ENCODE data around the gene INO80.
"Not testable (repeated sequence)": the region's sequence is repeated elsewhere in the genome, so short reads cannot be mapped to it uniquely, and the experiment has no call there.

INO80 gene

GRCh38 chr15:41148065-41148464 is 32.0 kb upstream of the INO80 start:
- H3K27me3 ChIP-seq (ENCODE audit: low read depth, low read length), result no peaks in the 10 kb centered on the region
- H3K36me3 ChIP-seq (replicated peaks; ENCODE audit: low read depth, low read length), result no peaks in the 10 kb centered on the region
- peaks cover 8% of the 10 kb centered on the region; the same call in 1 of the 2 replicates for H3K4me1 ChIP-seq (ENCODE audit: low read length)
- H3K4me2 ChIP-seq (ENCODE audit: low read length), result no peak overlapping the region
- H4K20me1 ChIP-seq (ENCODE audit: insufficient read depth, low read length), result no peaks in the 10 kb centered on the region
- H2AFZ ChIP-seq (ENCODE audit: low read depth, low read length), result no peak overlapping the region
- no peak overlapping the region for H3K4me3 ChIP-seq (ENCODE audit: low read length)
- TF ChIP-seq EZH2phosphoT487 (IDR thresholded peaks at IDR 0.05; ENCODE audit: low read depth) (no peak), CTCF (IDR thresholded peaks at IDR 0.05; ENCODE audit: low read depth, low read length) (no peak)
- no peaks in the 10 kb centered on the region for H3K9me3 ChIP-seq (ENCODE audit: insufficient read depth, low read length)
- H3K9ac ChIP-seq (ENCODE audit: low read length), result no peak overlapping the region
- no peaks in the 10 kb centered on the region for H3K79me2 ChIP-seq (ENCODE audit: low read length)
- no peak overlapping the region for H3K27ac ChIP-seq (ENCODE audit: low read length)

GRCh38 chr15:41139619-41140018 is 23.5 kb upstream of the INO80 start:
- Histone ChIP-seq H3K4me1 (ENCODE audit: low read length) (no peaks in the 10 kb centered on the region), H3K9ac (ENCODE audit: low read length) (no peak overlapping the region), H2AFZ (ENCODE audit: low read depth, low read length) (no peak overlapping the region), H3K9me3 (ENCODE audit: insufficient read depth, low read length) (no peaks in the 10 kb centered on the region), H3K4me3 (ENCODE audit: low read length) (no peak overlapping the region), H3K4me2 (ENCODE audit: low read length) (no peak overlapping the region), H3K27ac (ENCODE audit: low read length) (no peak overlapping the region), H4K20me1 (ENCODE audit: insufficient read depth, low read length) (no peaks in the 10 kb centered on the region), H3K36me3 (replicated peaks; ENCODE audit: low read depth, low read length) (no peaks in the 10 kb centered on the region), H3K79me2 (ENCODE audit: low read length) (no peaks in the 10 kb centered on the region), H3K27me3 (ENCODE audit: low read depth, low read length) (no peaks in the 10 kb centered on the region)
- no peak for TF ChIP-seq EZH2phosphoT487 (IDR thresholded peaks at IDR 0.05; ENCODE audit: low read depth)
- TF ChIP-seq CTCF (IDR thresholded peaks at IDR 0.05; ENCODE audit: low read depth, low read length), result no peak

GRCh38 chr15:41139112-41139511 is 23.0 kb upstream of the INO80 start:
- not testable (repeated sequence) for H3K9me3 ChIP-seq (ENCODE audit: insufficient read depth, low read length); H2AFZ ChIP-seq (ENCODE audit: low read depth, low read length)

GRCh38 chr15:41135580-41135979 is 19.5 kb upstream of the INO80 start:
- H3K27ac ChIP-seq (ENCODE audit: low read length); H3K9ac ChIP-seq (ENCODE audit: low read length); H4K20me1 ChIP-seq (ENCODE audit: insufficient read depth, low read length); H3K4me1 ChIP-seq (ENCODE audit: low read length); H3K27me3 ChIP-seq (ENCODE audit: low read depth, low read length); H3K9me3 ChIP-seq (ENCODE audit: insufficient read depth, low read length); H2AFZ ChIP-seq (ENCODE audit: low read depth, low read length); H3K4me2 ChIP-seq (ENCODE audit: low read length); H3K79me2 ChIP-seq (ENCODE audit: low read length); H3K4me3 ChIP-seq (ENCODE audit: low read length); H3K36me3 ChIP-seq (replicated peaks; ENCODE audit: low read depth, low read length): not testable (repeated sequence)

More at GRCh38 chr15:41139112-41139511, 23.0 kb upstream of the INO80 start:
- not testable (repeated sequence) for H3K27ac ChIP-seq (ENCODE audit: low read length); H3K4me1 ChIP-seq (ENCODE audit: low read length); H4K20me1 ChIP-seq (ENCODE audit: insufficient read depth, low read length); H3K4me3 ChIP-seq (ENCODE audit: low read length); H3K9ac ChIP-seq (ENCODE audit: low read length); H3K36me3 ChIP-seq (replicated peaks; ENCODE audit: low read depth, low read length); H3K79me2 ChIP-seq (ENCODE audit: low read length); H3K4me2 ChIP-seq (ENCODE audit: low read length); H3K27me3 ChIP-seq (ENCODE audit: low read depth, low read length)

GRCh38 chr15:41133454-41133853 is 17.4 kb upstream of the INO80 start:
- H3K4me1 ChIP-seq (ENCODE audit: low read length), result no peaks in the 10 kb centered on the region
- H3K4me2 ChIP-seq (ENCODE audit: low read length), result no peak overlapping the region
- H3K4me3 ChIP-seq (ENCODE audit: low read length), result no peak overlapping the region
- H3K9ac ChIP-seq (ENCODE audit: low read length), result no peak overlapping the region
- no peaks in the 10 kb centered on the region for H3K27me3 ChIP-seq (ENCODE audit: low read depth, low read length)
- no peaks in the 10 kb centered on the region for H3K79me2 ChIP-seq (ENCODE audit: low read length)
- no peaks in the 10 kb centered on the region for H3K9me3 ChIP-seq (ENCODE audit: insufficient read depth, low read length)
- H4K20me1 ChIP-seq (ENCODE audit: insufficient read depth, low read length), result no peaks in the 10 kb centered on the region
- no peak for TF ChIP-seq CTCF (IDR thresholded peaks at IDR 0.05; ENCODE audit: low read depth, low read length)
- no peak for TF ChIP-seq EZH2phosphoT487 (IDR thresholded peaks at IDR 0.05; ENCODE audit: low read depth)
- no peak overlapping the region for H2AFZ ChIP-seq (ENCODE audit: low read depth, low read length)
- H3K27ac ChIP-seq (ENCODE audit: low read length), result no peak overlapping the region
- no peaks in the 10 kb centered on the region for H3K36me3 ChIP-seq (replicated peaks; ENCODE audit: low read depth, low read length)

- H3K9me3 ChIP-seq (ENCODE audit: insufficient read depth, low read length); H2AFZ ChIP-seq (ENCODE audit: low read depth, low read length); H3K27me3 ChIP-seq (ENCODE audit: low read depth, low read length); H3K36me3 ChIP-seq (replicated peaks; ENCODE audit: low read depth, low read length); H3K4me3 ChIP-seq (ENCODE audit: low read length); H3K4me1 ChIP-seq (ENCODE audit: low read length); H3K4me2 ChIP-seq (ENCODE audit: low read length); H3K79me2 ChIP-seq (ENCODE audit: low read length); H4K20me1 ChIP-seq (ENCODE audit: insufficient read depth, low read length); H3K9ac ChIP-seq (ENCODE audit: low read length); H3K27ac ChIP-seq (ENCODE audit: low read length): not testable (repeated sequence)
These were observed 16.0 kb upstream of the INO80 start for GRCh38 chr15:41132094-41132493.
